Adrenal gland (tissue), 5 donors: Measurements from ENCODE around the gene PGA4.

Experiments
- CTCF ChIP-seq, 6 experiments: fragments of 450-650 bp in 4 of 6; fragments of 200-600 bp in 2 of 6; sonication (generic) in 1 of 6; IDR thresholded peaks; 1 replicate in 5 of 6; 2 replicates in 1 of 6; pipeline versions ENCODE4 v1.5.1 to v1.8.0; 2016 to 2021; ENCODE audit warnings: antibody characterized with exemption in 6 of 6, mild to moderate bottlenecking in 2 of 6, moderate library complexity in 1 of 6
- POLR2A ChIP-seq, 2 donors: fragments of 450-650 bp; IDR thresholded peaks; one replicate each; pipeline ENCODE4 v1.6.1; 2017; ENCODE audit warnings: antibody characterized with exemption in 2 of 2, mild to moderate bottlenecking in 2 of 2, moderate library complexity in 1 of 2
- donor health status: DM: no; HTN: no; CAD: no.

GRCh38 chr11:61176446-61176845 lies 45.7 kb upstream of the PGA4 start:
- TF ChIP-seq POLR2A (IDR thresholded peaks at IDR 0.05) (no peak), CTCF (IDR thresholded peaks at IDR 0.05) (no peak)
